HG02885 (cell line): ENCODE measurements around the gene STX2.
A peak's percentile ranks its signal among the peaks of the same experiment; 100 is the strongest.

Experiments
- ATAC-seq: cut with Tn5 transposase; IDR thresholded peaks from one replicate; pipeline ENCODE4 v1.9.1; 2021; ENCODE audit warnings: mild to moderate bottlenecking; ENCODE audit not compliant: unreplicated experiment, poor library complexity

STX2 gene

DNA sequence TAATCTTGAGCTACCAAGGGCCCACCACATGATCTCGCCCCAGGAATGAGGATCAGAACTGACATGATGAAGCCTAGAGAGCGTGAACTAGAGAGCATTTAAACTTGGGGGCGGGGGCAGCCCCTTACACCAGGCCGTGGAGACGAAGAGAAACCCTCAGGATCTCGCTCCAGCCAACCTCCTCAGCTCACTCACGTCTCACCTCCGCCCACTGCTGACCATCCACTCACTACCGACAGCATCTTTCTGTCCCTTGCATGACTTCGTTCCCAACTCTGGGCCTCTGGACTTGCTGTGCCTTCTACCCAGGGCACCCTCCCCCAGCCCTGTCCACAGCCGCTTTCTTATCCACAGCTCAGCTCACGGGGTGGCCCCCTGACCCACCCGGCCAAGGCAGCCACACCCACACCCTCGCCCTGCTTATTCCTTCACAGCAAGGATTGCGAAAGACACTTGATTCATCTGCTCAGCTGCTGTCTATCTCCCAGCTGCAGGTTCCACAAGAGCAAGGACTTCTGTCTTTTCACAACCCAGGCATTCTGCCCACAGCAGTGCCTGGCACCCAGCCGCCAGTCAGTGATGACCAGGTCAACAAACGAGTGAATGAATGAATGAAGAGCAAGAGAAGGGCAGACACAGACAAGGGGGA, 6.4 kb downstream of the STX2 start:
- ATAC-seq = no peak

DNA sequence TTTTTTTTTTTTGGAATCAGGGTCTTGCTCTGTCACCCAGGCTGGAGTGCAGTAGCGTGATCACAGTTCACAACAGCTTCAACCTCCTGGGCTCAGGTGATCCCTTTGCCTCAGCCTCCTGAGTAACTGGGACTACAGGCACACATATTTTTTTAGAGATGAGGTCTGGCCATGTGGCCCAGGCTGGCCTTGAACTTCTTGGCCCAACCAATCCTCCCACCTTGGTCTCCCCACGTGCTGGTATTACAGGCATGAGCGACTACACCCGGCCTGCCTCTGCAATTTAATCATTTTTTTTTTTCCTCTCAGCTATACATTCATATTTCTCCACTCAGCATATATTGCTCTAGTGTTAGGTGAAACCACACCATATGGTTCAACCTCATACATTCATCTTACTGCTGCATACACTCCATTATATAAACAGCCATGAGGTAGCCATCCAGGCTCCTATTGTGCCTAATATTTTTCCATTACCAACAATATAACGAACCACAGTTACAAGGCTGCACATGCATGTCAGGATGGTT, 7.1 kb downstream of the STX2 start:
- ATAC-seq = no peak

DNA sequence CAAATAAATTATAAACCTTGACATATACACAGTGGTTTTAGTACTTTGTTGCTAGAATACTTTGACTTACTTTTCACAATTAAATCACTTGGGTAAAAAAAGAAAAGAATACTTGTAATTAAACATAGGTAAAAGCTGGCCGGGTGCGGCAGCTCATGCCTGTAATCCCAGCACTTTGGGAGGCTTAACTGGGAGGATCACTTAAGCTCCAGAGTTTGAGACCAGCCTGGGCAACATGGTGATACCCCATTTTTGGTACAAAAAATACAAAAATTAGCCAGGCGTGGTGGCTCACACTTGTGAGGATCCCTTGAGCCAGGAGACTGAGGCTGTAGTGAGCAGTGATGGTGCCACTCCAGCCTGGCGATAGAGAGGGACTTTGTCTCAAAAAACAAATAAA, 7.8 kb downstream of the STX2 start:
- no peak for ATAC-seq

DNA sequence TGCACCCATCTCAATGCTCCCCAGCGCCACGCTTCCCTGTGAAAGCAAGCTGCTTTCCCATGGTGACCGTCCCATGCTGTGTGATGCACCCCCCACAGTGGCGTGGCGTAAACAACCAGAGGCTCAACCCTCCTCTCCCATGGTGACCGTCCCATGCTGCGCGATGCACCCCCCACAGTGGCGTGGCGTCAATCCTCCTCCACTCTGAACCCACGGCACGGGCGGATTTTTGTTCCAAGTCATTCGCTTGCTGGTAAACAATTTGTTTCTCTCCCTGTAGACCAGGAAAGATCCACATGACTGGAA, 8.9 kb downstream of the STX2 start:
- no peak for ATAC-seq

DNA sequence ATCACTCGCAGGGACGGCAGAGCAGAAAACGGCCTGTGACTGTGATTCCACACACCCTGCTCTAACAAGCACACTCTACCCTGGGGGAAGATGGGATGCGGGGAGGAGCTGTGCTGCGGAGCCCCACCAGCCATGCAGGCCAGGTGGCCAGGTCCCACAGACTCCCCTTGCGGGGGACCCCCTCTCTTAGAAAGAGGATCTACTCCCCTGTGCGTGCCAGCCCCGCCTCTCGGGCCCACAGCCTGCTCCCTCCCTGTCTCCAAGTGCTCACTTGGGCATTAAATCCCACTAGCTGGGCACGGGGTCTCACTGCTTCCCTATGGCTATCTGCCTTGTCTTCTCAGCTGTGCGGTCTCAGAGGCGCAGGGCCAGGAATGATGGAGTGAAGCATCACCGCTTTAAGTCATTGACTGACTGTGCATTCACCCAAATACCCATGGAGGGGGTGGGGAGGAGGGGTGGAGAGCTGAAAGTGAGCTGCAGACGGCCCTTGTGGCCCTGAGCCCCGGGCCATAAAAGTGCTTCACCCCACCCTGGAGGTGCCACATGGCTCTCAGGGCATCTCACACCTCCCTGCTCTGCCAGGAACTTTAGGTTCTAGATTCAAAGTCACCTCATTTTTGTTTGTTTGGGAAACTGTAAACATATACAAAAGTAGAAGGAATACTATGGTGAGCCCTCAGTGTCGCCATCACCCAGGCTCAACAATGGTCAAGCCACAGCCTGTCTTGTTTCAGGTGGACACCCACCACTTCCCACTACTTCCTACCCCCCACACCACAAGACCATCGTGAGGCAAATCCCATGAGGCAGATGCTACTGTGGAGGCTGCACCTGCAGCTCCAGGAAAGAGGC, 9.4 kb downstream of the STX2 start:
- ATAC-seq = no peak

DNA sequence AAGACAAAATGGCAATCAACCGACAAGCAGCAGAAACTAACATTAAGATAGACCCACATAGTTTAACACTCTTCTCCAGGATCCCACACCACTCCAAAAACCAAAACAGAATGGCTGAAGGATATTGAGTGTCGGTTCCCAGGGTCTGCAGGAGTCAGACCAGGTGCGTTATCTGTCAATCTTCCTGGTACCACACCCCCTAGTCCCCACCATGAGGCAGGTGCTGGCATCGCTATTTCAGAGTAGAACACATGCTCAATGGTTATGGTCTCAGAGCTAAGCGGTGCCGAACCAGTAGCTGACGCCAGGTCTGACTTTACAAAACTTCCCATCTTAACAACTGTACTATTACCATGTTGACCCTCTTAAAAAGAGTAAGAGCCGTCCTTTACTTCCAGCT, 10.2 kb downstream of the STX2 start:
- no peak for ATAC-seq

DNA sequence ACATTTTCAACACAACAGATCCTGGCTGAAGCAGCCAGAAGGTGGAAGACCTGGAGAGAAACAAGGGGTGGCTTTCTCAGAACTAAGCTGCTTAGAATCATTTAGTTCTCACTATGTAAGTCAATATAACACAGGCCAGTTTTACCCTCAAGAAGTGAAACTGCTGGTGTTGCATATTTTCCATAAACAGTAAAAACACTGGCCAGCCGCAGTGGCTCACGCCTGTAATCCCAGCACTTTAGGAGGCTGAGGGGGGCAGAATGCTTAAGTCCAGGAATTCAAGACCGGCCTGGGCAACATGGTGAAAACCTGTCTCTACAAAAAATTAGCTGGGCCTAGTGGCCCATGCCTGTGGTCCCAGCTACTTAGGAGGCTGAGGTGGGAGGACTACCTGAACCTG, 11.6 kb downstream of the STX2 start:
- no peak for ATAC-seq

DNA sequence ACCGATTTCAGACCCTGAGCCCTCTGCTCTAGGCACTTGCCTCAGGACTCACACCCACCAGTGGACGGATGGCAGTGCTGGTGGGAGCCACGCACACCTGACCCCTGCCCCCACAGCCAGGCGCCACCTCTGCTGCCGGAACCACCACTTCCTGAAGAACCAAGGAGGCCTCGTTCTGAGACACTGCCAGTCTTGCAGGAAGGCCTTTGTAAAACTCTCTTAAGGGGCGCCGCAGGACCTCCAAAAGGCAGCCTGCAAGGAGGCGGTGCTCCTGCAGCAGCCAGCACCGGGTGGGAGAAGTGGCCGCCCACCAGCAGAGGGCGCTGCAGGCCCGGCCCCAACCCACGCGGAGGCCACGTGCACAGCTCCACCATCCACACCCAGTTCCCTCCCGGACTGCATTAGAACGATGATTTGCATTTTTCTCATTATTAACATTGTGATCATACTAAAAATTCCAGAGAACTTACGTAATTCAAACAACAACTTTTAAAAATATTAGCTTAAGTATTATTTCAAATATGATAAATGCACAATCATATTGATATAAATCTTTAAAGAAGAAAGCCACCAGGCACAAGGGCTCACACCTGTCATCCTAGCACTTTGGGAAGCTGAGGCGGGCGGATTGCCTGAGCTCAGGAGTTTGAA, 12.8 kb downstream of the STX2 start:
- peak; percentile 75 for ATAC-seq

DNA sequence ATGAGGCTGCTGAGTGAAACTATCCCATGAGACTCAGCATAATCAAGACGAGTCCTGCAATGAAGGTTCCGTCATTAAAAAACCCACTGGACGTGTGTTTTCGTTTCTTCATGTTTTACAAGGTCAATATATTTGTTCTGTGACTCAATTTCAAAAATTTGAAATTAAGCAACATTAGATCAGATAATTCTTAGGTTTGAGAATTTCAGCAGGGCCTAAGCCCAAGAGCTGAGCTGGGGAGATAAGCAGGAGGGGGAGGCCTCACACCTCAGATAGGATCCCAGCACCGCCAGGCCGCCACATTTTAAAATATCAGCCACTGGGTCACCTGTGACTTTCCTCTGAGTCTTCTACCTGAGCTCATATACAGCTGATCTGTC, 13.3 kb downstream of the STX2 start:
- no peak for ATAC-seq

DNA sequence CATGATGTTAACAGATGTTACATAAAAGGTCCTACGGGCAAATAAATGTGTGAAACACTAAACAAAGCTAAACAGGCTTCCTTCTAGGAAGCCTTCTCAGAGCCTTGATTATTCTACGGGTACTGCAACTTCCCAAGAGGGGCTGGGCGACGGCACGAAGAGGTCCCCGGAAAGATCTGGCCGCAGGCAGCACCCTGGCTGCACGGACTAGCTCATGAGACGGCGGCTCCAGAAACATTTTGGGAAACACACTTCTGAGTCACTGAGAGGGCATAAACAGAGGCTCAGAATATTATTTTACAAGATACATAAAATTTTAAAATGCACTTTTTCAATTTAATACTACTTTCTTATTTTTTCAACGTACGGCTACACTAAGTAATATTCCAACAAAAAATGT, 19.4 kb downstream of the STX2 start:
- no peak for ATAC-seq

DNA sequence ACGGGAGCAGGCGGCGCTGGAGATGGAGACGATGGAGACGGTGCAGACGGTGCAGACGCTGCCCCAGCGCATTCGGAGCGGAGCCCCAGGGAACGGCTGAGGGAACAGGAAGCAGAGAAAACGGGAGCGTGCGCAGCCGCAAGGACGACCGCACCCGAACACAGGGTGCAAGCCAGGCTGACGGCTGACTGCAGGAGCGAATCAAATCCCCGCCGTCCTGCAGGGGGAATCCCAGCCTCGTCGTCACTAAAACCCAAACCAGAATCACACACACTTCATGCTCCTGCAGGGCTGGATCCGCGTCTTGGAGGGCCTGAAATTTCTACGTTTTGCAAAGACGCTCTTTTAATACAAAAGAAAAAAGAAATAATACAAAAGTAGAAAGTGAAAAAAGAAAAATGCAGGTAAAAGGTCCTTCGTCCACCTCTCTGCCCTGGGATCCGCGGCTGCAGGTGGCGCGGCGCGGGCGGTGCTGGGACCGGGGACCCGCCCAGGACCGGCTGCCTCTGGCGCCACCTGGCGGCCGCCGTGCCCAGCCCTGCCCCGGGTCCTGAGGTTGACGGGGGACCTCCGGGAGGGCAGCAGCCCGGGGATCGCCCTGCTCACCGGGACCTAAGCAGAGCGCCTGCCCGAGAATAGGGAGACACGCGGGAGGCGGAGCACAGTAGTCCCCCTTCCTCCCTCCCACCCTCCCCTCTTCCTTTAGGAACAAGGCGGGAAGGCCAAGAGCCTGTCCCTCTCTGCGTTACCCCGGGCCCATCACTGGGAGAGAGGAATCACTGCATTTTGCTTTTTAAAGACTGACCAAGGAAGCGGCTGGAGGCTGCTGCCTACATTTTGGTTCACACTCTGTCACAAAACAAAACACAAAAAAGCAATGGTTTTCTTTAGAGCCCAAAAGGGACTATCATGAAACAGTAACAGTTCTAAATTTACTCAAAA, 20.1 kb downstream of the STX2 start:
- ATAC-seq = peak; percentile 89

DNA sequence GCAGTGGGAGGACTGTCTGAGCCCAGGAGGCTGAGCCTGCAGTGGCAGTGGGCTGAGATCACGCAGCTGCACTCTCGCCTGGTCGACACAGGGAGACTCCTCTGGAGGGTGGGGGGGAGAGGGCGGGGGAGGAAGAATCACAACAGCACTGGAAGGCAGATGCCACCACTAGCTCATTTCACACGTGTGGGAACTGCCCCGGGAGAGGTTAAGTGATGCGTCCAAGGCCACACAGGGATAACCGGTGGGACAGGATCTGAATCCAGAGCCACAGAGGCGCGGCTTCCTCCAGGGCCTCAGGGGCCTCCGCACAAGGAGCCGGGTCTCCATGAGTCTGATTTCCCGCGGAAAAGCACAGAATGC, 20.8 kb downstream of the STX2 start:
- no peak for ATAC-seq

DNA sequence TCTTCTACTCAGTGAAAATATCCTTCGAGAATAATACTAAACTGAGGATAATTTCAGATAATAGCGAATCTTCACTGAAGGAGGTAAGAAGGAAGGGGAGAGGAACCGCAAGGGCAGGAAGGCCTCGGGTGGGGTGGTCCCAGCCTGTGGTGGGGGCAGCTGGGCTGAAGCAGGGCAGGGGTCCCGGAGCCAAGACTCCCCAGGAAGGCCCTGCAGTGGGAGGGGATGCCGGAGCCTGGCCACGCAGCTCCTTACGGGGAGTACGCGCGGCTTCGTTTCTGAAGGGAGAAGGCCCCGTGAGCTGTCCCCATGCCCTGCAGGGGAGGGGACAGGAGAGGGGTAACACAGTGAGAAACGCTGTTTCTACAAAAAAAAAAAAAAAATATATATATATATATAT, 21.2 kb downstream of the STX2 start:
- ATAC-seq = no peak

DNA sequence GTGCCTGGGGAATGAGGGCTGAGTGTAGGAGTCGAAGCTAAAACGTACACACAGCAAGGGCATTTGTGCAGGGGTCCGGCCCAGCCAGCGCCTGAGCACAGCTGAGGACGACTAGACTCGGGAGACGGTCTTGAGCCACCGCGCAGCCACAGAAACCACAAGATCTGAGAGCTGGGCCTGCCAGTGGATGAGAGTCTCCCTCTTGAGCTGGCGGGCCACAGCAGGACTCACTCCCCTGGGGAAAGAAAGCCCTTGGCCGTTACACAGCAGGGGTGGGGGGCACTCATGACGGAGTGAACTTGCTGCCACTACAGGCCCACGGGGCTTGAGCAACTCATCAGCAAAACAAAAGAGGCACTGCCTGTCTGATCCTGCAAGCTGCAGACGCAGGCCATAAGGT, 23.0 kb downstream of the STX2 start:
- ATAC-seq = no peak

DNA sequence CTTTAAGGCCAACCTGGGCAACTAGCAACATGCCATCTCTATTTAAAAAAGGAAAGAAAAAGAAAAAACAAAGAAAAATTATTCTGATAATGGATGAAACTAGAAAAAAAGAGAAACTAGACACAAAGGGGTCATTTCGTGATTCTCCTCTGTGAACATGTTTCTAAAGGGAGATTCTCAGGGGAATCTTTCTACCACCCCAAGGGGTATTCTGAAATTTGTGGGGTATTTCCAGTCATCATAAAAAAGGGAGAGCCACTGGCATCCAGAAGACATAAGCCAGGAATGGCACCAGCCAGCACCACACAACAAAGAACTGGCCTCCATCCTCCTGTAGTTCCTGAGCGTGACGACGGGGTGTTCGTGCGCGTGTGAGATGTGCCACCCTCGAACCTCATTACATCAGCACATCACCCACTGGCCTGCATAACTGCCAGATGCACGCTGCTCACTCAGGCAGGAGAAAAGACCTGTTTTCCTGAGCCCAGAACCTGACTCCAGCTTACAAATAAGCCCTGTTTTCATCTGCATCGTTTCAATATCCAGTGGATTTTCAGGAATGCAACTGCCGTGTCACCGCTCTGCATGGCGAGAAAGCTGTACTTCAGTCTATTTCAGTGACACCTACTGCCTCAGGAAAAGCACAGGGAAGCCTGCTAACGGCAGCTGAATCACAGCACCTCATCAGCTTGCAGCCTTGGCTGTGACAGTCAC, 23.9 kb downstream of the STX2 start:
- ATAC-seq = no peak

DNA sequence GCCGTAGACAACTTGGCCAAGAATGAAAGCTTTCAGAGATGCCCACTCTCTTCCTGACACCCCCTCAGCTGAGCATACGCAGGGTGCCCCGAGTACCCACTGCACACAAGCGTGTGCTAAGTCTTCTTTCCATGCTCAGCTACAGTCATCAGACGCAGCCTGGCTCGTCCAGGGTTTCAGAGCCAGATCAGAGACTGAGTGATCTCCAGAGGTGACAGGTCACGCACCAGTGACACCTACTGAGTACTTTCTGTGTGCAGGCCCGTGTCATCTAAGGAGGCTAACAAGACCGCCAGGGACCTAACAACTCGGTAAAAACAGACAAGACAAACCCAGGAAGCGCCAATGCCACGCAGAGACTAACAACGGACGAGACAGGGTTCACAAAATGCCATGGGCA, 25.1 kb downstream of the STX2 start:
- ATAC-seq = peak; percentile 49

DNA sequence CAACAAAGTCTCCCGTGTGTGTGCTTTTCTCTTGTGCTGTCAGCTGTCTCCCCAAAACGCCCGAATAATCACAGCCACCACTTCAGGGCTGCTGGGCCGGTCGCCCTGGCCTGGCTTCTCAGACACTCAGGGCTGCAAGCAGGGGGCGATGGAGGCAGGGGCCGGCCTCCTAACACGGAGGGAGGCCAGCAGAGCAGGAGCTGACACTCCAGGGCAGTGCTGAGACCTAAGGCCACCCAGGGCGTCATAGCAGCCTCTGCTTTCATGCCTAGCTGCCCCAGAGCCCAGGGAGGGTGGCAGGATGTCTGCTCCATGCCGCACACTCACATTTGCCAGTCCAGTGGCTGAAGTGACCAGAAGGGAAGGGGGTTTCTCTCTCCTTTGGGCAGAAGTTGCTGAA, 25.6 kb downstream of the STX2 start:
- no peak for ATAC-seq

DNA sequence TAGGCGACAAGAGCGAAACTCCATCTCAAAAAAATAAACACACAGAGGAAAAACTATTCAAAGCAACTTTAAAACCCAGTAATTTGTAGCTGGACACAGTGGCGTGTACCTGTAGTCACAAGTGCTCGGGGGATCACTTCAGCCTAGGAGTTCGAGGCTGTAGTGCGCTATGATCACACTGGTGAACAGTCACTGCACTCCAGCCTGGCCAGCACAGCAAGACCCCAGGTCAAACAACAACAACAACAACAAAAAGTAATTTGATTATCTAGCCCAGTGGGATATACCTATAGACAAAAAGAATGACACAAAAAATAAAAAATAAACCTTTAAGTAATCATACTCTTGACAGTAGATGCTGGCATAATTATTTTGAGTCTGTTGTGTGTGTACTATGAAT, 29.3 kb downstream of the STX2 start:
- no peak for ATAC-seq

DNA sequence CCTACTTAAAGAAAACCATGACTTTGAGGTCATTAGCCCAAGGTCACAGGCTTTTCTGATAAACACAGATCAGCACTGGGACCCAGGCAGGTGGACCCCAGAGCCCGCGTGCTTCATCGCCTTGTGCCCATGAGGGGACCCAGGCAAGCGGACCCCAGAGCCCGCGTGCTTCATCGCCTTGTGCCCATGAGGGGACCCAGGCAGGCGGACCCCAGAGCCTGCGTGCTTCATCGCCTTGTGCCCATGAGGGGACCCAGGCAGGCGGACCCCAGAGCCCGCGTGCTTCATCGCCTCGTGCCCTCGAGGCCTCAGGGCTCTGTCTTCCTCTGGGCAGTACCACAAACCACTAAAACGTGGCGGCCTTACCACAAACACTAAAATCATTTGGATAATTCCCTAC, 31.7 kb downstream of the STX2 start:
- no peak for ATAC-seq

DNA sequence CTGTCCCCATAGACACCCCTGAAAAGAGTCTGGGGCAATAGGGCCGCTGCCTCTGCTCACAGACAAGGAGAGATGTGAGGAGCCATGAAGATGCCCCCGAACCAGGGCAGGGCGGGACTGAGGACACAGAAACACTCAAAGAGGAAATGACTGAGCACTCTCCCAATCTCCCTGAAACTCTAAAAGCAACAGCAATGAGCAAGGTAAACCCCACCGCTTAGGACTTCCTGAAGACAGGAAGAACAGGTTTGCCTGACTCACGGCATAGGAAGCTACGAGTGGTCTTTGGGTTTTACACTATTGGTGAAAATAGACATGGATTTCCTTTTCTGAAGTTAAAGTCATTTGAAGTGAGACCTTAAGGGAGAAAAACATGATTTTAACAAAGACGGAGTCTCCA, 32.5 kb downstream of the STX2 start:
- ATAC-seq = no peak
